GM18526 (cell line): ENCODE data around the gene CDKN3.

ENCODE experiments used
- POLR2A ChIP-seq: IDR thresholded peaks from 3 replicates; pipeline ENCODE4 v1.6.1; 2011; ENCODE audit not compliant: insufficient read length; ENCODE audit errors: extremely low read depth

Gene CDKN3

DNA sequence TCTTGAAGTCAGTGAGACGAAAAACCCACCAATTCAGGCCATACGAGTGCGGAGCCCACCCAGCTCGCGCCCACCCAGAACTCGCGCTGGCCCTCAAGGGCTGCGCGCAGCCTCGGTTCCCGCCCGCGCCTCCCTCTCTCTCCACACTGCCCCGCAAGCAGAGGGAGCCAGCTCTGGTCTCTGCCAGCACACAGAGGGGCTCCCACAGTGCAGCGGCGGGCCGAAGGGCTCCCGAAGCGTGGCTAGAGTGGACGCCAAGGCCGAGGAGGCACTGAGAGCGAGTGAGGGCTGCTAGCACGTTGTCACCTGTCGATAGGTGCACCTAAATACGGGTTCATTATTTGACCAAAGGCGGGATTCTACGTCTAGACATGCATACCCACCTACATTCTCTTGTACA, 2.2 kb upstream of the CDKN3 start:
- no peak for TF ChIP-seq POLR2A

DNA sequence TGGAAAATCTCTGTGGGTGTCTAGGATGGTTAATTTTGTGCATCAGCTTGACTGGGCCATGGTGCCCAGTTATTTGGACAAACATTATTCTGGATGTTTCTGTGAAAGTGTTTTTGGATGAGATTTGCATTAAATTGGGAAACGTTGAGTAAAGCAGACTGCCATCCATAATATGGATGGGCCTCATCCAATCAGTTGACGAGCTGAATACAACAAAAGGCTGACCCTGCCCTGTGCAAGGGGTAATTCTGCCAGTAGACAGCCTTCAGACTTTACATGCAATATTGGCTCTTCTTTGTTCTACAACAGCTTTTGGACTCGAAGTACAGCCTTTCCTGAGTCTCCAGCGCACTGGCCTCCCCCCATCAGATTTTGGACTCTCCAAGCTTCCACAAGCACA, 1.5 kb upstream of the CDKN3 start:
- no peak for TF ChIP-seq POLR2A

DNA sequence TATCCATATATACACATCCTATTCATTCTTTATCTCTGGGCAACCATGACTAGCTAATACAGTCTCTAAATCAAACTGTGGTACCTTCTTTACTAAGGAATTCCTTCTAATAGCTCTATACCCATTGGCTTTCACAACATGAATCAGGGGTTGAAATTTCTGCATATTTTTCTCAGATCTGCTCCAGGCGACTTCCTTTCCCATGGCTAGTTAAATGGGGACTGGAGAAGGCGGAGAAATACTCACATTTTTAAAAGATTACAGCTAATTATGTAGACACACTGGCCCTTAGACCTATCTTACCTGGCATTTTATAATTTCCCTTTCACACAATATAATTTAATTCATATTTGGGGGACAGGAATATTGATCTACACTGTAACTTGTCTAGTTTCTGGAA, 1.1 kb upstream of the CDKN3 start:
- no peak for TF ChIP-seq POLR2A

DNA sequence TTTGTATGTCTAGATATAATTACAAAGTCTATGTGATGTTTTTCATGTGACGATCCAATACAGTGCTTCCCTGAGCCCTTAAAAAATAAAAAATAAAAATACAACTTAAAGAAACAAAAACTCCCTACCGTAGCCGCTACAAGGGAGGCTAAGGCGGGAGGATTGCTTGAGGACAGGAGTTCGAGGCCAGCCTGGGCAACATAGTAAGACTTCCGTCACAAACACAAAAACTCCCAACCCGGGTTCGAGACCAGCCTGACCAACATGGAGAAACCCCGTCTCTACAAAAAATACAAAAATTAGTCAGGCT, 669 bp upstream of the CDKN3 start:
- no peak for TF ChIP-seq POLR2A

DNA sequence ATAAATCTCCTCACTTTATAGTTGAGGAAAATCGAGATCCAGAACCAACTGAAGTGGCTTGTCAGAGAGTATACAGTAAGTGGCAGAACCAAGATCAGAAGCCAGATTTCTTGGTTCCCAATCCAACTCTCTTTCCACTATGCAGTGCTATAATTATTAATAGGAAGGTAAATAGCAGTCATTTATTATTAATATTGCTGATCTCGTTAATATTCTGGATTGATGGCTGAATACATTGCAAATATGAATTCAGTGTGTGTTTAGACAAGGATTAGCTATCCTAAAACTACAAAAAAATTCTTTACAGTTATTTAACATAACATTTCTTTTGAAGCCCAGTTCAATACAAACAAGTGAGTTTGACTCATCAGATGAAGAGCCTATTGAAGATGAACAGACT, 2.8 kb downstream of the CDKN3 start:
- no peak for TF ChIP-seq POLR2A

DNA sequence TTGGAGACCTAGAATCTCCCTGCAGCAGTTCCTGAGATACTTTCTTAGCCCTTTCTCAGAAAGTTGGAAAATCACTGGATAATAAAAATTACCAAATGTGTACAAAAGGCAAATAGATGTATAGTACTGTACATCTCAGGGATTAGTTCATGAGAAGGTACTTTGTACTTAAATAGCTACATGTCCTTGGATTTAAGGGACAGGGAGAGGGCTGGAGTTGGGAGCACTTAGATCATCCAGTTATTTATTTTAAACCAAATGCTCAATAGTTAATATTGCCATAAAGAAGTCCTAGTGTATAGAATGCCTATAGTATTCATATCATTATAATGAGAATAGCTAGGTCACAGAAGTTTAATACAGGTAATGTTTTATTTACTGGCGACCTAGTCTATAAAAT, 13.4 kb downstream of the CDKN3 start:
- no peak for TF ChIP-seq POLR2A

DNA sequence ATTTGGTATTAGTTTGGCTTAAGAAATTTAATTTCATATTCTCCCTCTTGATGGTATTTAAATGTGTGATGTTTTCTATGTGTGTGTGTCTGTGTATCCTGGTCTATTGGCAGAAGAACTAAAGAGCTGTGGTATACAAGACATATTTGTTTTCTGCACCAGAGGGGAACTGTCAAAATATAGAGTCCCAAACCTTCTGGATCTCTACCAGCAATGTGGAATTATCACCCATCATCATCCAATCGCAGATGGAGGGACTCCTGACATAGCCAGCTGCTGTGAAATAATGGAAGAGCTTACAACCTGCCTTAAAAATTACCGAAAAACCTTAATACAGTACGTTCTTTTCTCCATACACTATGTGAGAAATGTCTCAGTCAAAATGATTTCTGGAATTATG, 14.6 kb downstream of the CDKN3 start:
- TF ChIP-seq POLR2A = no peak

GRCh38 chr14:54420478-54421142, 23.8 kb downstream of the CDKN3 start:
- TF ChIP-seq POLR2A = no peak

- TF ChIP-seq POLR2A = no peak
Observed at GRCh38 chr14:54423991-54424390, 27.2 kb downstream of the CDKN3 start.

GRCh38 chr14:54424479-54424901, 27.7 kb downstream of the CDKN3 start:
- TF ChIP-seq POLR2A = no peak

GRCh38 chr14:54425068-54425467, 28.3 kb downstream of the CDKN3 start:
- no peak for TF ChIP-seq POLR2A

GRCh38 chr14:54425537-54426274, 28.9 kb downstream of the CDKN3 start:
- TF ChIP-seq POLR2A = no peak

DNA sequence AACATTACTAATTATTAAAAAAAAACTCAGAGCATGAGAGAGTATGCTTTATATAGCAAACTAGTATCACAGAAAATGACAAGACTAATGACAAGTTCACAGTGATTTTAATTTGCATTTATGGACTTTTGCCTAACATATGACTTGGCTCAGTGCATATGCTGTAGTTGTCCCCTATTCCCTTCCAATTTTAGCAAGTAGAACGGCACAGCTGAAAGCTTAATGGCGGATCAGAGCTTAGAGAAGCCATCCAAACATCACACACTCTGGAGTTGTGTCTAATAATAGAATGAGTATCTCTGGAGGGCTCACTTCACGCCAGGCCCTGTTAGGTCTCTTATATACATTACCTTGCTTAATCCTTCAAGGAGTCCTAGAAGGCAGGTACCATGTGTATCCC, 31.1 kb downstream of the CDKN3 start:
- TF ChIP-seq POLR2A = no peak

- TF ChIP-seq POLR2A = no peak
Observed at GRCh38 chr14:54428527-54428926, 31.7 kb downstream of the CDKN3 start.

GRCh38 chr14:54435500-54435981, 38.7 kb downstream of the CDKN3 start:
- no peak for TF ChIP-seq POLR2A

DNA sequence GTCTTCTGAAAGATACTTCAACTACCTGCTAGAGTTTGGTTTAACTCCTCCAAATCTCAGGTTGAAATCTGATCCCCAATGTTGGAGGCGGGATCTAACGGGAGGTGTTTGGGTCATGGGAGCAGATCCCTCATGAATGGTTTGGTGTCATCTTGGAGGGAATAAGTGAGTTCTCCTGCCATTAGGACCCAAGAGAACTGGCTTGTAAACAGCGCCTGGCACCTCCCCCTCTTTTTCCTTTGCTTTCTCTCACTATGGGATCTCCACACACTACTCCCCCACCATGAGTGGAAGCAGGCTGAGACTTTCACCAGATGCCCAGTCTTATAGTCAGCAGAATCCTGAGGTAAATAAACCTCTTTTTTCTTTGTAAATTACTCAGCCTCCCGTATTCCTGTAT, 41.9 kb downstream of the CDKN3 start:
- TF ChIP-seq POLR2A = no peak

DNA sequence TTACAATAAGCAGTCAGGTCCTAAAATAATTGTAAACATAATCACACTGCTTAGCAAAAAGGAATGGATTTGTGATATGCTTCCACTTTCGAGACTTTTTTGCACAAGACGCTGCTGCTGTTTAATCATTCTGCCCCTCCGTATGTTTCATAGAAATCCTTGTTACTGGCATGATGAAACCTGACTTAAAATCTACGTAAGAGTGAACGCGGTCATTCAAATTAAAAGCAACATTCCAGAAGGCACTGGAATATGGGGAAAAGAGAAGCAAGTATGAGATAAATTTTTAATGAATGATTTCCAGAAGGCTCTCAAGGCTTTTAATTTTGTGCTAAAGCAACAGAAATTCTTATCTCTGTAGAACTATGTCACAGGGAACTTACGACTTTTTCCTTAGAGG, 43.2 kb downstream of the CDKN3 start:
- TF ChIP-seq POLR2A = no peak
